ENCODE results near the gene COL9A2.

Gene COL9A2

GRCh38 chr1:40312238-40313205, 4.6 kb downstream of the COL9A2 start:
- DNase-seq, result no peak
- no peak for TF ChIP-seq CTCF (IDR thresholded peaks at IDR 0.05; ENCODE audit: low read depth, low read length, missing control alignments)
- Histone ChIP-seq H3K36me3 (replicated peaks) (no peaks in the 10 kb centered on the region), H3K27me3 (replicated peaks) (peaks cover 21% of the 10 kb centered on the region), H3K27ac (no peak overlapping the region), H3K4me3 (ENCODE audit: low read depth, low read length) (no peak overlapping the region)
- in situ Hi-C loops (cut with HindIII; ENCODE audit: low pct_ligation_motif_present, low sequenced_read_pairs), result no loop called here

- Histone ChIP-seq H3K27me3 (replicated peaks) (peaks cover 12% of the 10 kb centered on the region), H3K4me3 (ENCODE audit: low read depth, low read length) (no peak overlapping the region), H3K27ac (no peak overlapping the region), H3K36me3 (replicated peaks) (no peaks in the 10 kb centered on the region)
- TF ChIP-seq CTCF (IDR thresholded peaks at IDR 0.05; ENCODE audit: low read depth, low read length, missing control alignments), result no peak
- in situ Hi-C loops (cut with HindIII; ENCODE audit: low pct_ligation_motif_present, low sequenced_read_pairs), result no loop called here
- DNase-seq, result no peak
Observed at GRCh38 chr1:40311692-40312091, 5.4 kb downstream of the COL9A2 start.

- peaks cover 7% of the 10 kb centered on the region for H3K27me3 ChIP-seq (replicated peaks)
- H3K4me3 ChIP-seq (ENCODE audit: low read depth, low read length), result no peak overlapping the region
- in situ Hi-C loops (cut with HindIII; ENCODE audit: low pct_ligation_motif_present, low sequenced_read_pairs), result no loop called here
- H3K27ac ChIP-seq, result no peak overlapping the region
- H3K36me3 ChIP-seq (replicated peaks), result no peaks in the 10 kb centered on the region
- DNase-seq, result no peak
- TF ChIP-seq CTCF (IDR thresholded peaks at IDR 0.05; ENCODE audit: low read depth, low read length, missing control alignments), result no peak
Observed at GRCh38 chr1:40310983-40311642, 6.0 kb downstream of the COL9A2 start.

GRCh38 chr1:40310129-40310461, 7.0 kb downstream of the COL9A2 start:
- Histone ChIP-seq H3K36me3 (replicated peaks) (no peaks in the 10 kb centered on the region), H3K4me3 (ENCODE audit: low read depth, low read length) (no peak overlapping the region), H3K27me3 (replicated peaks) (no peaks in the 10 kb centered on the region), H3K27ac (no peak overlapping the region)
- DNase-seq, result no peak
- TF ChIP-seq CTCF (IDR thresholded peaks at IDR 0.05; ENCODE audit: low read depth, low read length, missing control alignments), result no peak
- in situ Hi-C loops (cut with HindIII; ENCODE audit: low pct_ligation_motif_present, low sequenced_read_pairs), result no loop called here

- no peak overlapping the region for H3K4me3 ChIP-seq (ENCODE audit: low read depth, low read length)
- no peak for TF ChIP-seq CTCF (IDR thresholded peaks at IDR 0.05; ENCODE audit: low read depth, low read length, missing control alignments)
- no peak for DNase-seq
- H3K27me3 ChIP-seq (replicated peaks), result no peaks in the 10 kb centered on the region
- H3K36me3 ChIP-seq (replicated peaks), result no peaks in the 10 kb centered on the region
- in situ Hi-C loops (cut with HindIII; ENCODE audit: low pct_ligation_motif_present, low sequenced_read_pairs), result no loop called here
- H3K27ac ChIP-seq, result no peak overlapping the region
Observed at GRCh38 chr1:40309374-40310128, 7.5 kb downstream of the COL9A2 start.
